Tibial artery (tissue), 4 donors: ENCODE results near the gene UNC119.
"Not testable (repeated sequence)": the region's sequence is repeated elsewhere in the genome, so short reads cannot be mapped to it uniquely, and the experiment has no call there.

Source experiments
- DNase-seq, 2 donors: peaks; one replicate each; pipeline ENCODE4 v3.0.0-alpha.2; 2019
- H3K27ac ChIP-seq, 2 donors: fragments of 200-600 bp; sonication (generic) in 1 of 2; 1 replicate in 1 of 2; 2 replicates in 1 of 2; pipeline ENCODE4 v1.5.1; 2018 to 2019; ENCODE audit warnings: mild to moderate bottlenecking in 1 of 2
- H3K27me3 ChIP-seq, 2 donors: fragments of 200-600 bp; sonication (generic) in 1 of 2; one replicate each; pipeline versions ENCODE4 v1.5.1 to v1.6.0; 2016 to 2019
- H3K36me3 ChIP-seq, 3 donors: fragments of 200-600 bp; sonication (generic) in 2 of 3; one replicate each; pipeline ENCODE4 v1.5.1; 2016 to 2019; ENCODE audit warnings: mild to moderate bottlenecking in 2 of 3
- H3K4me1 ChIP-seq, 4 donors: fragments of 200-600 bp; sonication (generic) in 2 of 4; 1 replicate in 3 of 4; 2 replicates in 1 of 4; pipeline ENCODE4 v1.5.1; 2016 to 2019
- H3K4me3 ChIP-seq, 2 donors: fragments of 200-600 bp; sonication (generic) in 1 of 2; 1 replicate in 1 of 2; 2 replicates in 1 of 2; pipeline ENCODE4 v1.5.1; 2018 to 2019; ENCODE audit warnings: mild to moderate bottlenecking in 2 of 2
- H3K9me3 ChIP-seq, 3 donors: fragments of 200-600 bp; sonication (generic) in 1 of 3; one replicate each; pipeline ENCODE4 v1.5.1; 2016 to 2019
- CTCF ChIP-seq, 2 experiments: fragments of 200-600 bp in 1 of 2; fragments of 450-650 bp in 1 of 2; IDR thresholded peaks; one replicate each; pipeline ENCODE4 v1.5.1; 2017 to 2019; ENCODE audit warnings: antibody characterized with exemption in 2 of 2, mild to moderate bottlenecking in 1 of 2, moderate library complexity in 1 of 2
- intact Hi-C: fragments of 100-400 bp; cut with DNase I; formaldehyde crosslinking; loops from one replicate; pipeline ENCODE4 v1.15.0; 2023; ENCODE audit warnings: low total_unique reads

Gene UNC119

GRCh38 chr17:28523186-28523585 is 29.2 kb downstream of the UNC119 start:
- Histone ChIP-seq H3K9me3 (no peaks in the 10 kb centered on the region), H3K4me3 (no peak overlapping the region), H3K36me3 (no peaks in the 10 kb centered on the region), H3K4me1 (peaks cover 0 to 22% (median 5%) of the 10 kb centered on the region in 4 donors), H3K27me3 (no peaks in the 10 kb centered on the region), H3K27ac (no peak overlapping the region)
- intact Hi-C loops = no loop called here
- no peak for DNase-seq
- TF ChIP-seq CTCF (IDR thresholded peaks at IDR 0.05) = no peak

GRCh38 chr17:28522281-28522680 is 30.1 kb downstream of the UNC119 start:
- peaks cover 0 to 14% (median 5%) of the 10 kb centered on the region in 4 donors for H3K4me1 ChIP-seq
- intact Hi-C loops, H3K27me3 ChIP-seq: not testable (repeated sequence)

GRCh38 chr17:28521311-28522085 is 30.9 kb downstream of the UNC119 start:
- TF ChIP-seq CTCF (IDR thresholded peaks at IDR 0.05) = no peak
- Histone ChIP-seq H3K4me1 (peaks cover 0 to 14% (median 5%) of the 10 kb centered on the region in 4 donors), H3K27ac (no peak overlapping the region), H3K36me3 (no peaks in the 10 kb centered on the region), H3K27me3 (no peaks in the 10 kb centered on the region), H3K9me3 (no peaks in the 10 kb centered on the region), H3K4me3 (no peak overlapping the region)
- DNase-seq = no peak
- intact Hi-C loops = no loop called here

More at GRCh38 chr17:28522281-28522680, 30.1 kb downstream of the UNC119 start:
- not testable (repeated sequence) for H3K4me3 ChIP-seq, H3K9me3 ChIP-seq, H3K36me3 ChIP-seq, DNase-seq, H3K27ac ChIP-seq

- H3K9me3 ChIP-seq = no peaks in the 10 kb centered on the region
- H3K36me3 ChIP-seq = no peaks in the 10 kb centered on the region
- H3K27me3 ChIP-seq = no peaks in the 10 kb centered on the region
- no peak overlapping the region for H3K27ac ChIP-seq
- no peak for TF ChIP-seq CTCF (IDR thresholded peaks at IDR 0.05)
- intact Hi-C loops = no loop called here
- no peak for DNase-seq
- peaks cover 0 to 10% (median 4%) of the 10 kb centered on the region in 4 donors for H3K4me1 ChIP-seq
- H3K4me3 ChIP-seq = no peak overlapping the region
Measured at GRCh38 chr17:28520687-28521086, 31.7 kb downstream of the UNC119 start.

GRCh38 chr17:28519236-28519635 is 33.2 kb downstream of the UNC119 start:
- no peaks in the 10 kb centered on the region for H3K9me3 ChIP-seq

More at GRCh38 chr17:28519236-28519635, 33.2 kb downstream of the UNC119 start:
- no peak for DNase-seq
- no peak for TF ChIP-seq CTCF (IDR thresholded peaks at IDR 0.05)
- H3K36me3 ChIP-seq = no peaks in the 10 kb centered on the region
- H3K27me3 ChIP-seq = peaks cover 0 to 6% of the 10 kb centered on the region in 2 donors
- intact Hi-C loops = no loop called here
- peaks cover 0 to 4% (median 0%) of the 10 kb centered on the region in 4 donors for H3K4me1 ChIP-seq
- no peak overlapping the region for H3K4me3 ChIP-seq
- H3K27ac ChIP-seq = no peak overlapping the region
